GM19035 (cell line): ENCODE data around the gene SYP.

Source experiments
- ATAC-seq: cut with Tn5 transposase; IDR thresholded peaks from one replicate; pipeline ENCODE4 v1.9.1; 2021; ENCODE audit not compliant: unreplicated experiment

Gene SYP

DNA sequence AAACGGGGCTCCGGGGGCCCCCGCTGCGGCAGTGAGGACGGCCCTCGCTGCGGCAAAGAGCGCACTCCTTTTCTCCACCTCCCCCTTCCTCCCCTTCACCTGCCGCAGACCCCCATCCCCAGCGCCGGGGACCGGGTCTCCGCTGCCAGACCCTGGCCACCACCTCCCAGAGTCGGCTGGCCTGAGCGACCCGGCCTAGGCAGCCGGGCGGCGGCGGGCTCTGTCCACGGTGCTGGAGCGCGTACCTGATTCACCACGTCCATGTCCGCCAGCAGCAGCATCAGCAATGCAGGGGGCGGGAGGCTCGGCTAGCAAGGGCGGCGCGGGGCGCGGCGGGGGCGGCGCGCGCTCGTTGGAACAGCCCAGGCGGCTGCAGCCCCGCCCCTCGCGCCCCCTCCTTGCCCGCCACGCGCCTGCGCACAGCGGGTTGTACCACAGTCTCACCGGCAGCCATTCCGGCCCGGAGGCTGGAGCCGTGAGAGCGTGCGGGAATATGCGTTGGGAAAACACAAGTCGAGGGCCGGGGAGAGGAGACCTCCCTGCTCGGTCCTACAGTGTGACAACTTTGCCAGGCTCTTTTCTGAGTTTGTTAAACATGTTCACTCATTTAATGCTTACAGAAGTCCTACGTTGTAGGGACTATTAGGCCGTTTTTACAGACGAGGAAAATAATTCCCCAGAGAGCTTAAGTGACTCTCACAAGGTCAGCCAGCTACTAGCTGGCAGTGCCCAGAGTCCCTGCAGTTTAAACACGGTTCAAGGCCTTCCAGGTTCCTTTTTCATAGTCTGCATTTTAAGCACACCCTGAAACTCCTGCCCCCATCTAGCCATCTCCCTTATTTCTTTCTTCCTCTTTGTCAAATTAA is at the start of gene SYP:
Gene SYP (minus strand): TSS at position 288 of the 866 bp plus-strand sequence. CDS start 7 bp downstream, at position 281.
- ATAC-seq = peak; percentile 99

DNA sequence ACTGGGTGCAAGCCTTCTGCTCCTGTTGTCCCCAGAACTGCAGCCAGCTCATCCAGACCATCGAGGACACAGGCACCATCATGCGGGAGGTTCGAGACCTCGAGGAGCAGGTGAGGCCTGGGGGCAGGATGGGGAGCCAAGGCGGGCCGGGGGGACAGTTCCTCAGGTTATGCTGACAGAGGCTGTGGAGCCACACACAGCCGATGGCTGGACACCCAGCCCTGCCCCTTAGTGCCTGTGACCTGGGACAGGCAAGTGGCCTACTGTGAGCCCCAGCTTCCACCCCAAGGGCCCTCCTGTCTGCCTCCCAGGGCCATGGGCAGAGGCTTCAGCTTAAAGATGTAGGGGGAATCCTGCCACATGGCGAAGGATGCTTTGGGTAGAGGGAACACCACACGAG is 49.6 kb upstream of the SYP start:
- no peak for ATAC-seq

DNA sequence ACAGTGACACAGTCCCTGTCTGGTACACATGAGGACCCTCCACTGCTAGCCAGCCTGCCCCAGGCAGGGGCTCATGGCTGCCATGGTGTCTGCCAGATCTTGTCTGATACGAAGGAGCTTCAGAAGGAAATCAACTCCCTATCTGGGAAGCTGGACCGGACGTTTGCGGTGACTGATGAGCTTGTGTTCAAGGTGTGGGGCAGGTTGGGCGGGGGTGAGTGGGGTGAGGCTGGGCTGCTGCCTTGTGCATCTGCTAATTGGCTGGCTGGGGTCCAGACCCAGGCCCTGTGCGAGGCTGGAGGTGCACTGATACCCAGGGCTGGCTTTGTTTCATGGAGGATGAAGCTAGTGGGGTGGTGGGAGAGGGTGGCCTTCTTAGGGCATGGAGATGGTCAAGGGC is 49.1 kb upstream of the SYP start:
- ATAC-seq = no peak

DNA sequence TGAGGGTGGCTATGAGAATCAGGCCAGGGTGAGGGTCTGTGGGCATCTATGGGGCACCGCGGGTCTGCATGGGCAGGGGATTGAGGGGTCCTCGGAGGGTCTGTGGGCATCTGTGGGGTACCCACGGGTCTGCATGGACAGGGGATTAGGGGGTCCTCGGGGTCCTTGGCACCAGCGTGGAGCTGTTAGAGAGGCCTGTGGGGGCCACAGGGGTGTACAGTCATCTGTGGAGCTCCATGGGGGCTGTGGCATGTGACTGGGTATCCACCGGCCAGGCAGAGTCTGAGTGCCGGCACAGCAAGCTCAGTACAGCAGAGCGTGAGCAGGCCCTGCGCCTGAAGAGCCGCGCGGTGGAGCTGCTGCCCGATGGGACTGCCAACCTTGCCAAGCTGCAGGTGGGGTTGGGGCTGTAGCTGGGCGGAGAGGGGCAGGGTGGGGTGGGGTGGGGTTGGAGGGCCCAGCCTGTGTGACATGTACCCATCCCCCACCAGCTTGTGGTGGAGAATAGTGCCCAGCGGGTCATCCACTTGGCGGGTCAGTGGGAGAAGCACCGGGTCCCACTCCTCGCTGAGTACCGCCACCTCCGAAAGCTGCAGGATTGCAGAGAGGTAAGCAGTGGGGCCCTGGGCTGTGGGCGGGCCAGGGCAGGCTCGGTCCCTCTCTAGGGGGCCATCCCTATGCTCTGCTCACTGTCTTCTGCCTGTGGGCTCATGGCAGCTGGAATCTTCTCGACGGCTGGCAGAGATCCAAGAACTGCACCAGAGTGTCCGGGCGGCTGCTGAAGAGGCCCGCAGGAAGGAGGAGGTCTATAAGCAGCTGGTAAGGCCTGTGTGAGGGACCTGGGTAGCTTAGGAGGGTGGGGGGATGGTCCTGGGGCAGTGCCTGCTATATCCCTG is 48.2 kb upstream of the SYP start:
- no peak for ATAC-seq

DNA sequence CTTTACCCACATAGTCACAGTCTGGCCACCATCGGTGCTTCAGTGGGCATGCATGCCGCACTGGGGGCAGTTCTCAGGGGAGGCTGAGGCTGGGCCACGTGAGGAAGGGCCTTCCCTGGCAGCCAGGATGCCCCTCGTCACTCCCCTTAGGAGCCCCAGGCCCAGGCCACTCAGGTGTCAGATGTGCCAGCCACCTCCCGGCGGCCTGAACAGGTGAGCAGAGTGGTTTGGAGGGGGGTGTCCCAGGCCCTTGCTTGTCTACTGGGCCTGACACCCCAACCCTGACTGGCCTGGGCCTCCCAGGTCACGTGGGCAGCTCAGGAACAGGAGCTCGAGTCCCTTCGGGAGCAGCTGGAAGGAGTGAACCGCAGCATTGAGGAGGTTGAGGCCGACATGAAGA is 47.4 kb upstream of the SYP start:
- ATAC-seq = no peak

DNA sequence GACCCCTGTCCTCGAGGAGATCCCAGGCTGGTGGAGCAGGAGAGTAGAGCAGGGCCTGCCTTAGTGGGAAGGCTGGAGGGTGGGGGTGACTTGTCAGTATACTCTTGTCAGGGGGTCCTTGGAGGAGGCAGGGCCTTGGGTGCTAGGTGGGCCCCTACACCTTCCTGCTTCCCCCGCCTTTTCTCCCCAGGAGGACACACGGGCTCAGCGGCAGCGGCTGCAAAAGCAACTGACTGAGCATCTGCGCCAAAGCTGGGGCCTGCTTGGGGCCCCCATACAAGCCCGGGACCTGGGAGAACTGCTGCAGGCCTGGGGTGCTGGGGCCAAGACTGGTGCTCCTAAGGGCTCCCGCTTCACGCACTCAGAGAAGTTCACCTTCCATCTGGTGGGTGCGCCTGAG is 46.5 kb upstream of the SYP start:
- no peak for ATAC-seq

DNA sequence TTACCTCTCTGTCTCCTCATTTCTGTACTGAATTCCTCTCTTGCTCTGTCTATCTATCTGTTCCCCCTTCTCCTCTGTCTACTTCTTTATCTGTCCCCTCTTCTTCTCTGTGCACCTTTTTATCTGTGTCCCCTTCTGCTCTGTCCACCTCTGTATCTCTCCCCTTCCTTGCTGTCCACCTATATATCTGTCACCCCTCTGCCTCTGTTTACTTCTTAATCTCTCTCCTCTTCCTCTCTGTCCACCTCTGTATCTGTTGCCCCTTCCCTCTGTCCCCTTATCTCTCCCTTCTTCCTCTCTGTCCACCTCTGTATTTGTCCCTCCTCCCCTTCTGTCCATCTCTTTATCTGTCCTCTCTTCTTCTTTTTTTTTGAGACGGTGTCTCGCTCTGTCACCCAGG is 44.2 kb upstream of the SYP start:
- no peak for ATAC-seq

DNA sequence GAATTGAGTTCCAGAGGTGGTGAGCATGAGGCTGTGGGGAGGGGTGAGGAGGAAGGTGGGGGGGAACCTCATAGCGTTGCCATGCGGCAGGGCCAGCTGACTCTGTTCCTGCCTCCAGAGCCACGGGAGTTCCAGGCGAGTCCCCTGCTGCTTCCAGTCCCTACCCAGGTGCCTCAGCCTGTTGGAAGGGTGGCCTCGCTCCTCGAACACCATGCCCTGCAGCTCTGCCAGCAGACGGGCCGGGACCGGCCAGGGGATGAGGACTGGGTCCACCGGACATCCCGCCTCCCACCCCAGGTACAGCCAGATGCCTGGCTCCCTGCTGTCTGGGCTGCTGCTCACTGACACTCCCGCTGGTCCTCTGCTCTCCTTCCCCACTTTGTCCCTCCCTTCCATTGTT is 43.2 kb upstream of the SYP start:
- no peak for ATAC-seq

DNA sequence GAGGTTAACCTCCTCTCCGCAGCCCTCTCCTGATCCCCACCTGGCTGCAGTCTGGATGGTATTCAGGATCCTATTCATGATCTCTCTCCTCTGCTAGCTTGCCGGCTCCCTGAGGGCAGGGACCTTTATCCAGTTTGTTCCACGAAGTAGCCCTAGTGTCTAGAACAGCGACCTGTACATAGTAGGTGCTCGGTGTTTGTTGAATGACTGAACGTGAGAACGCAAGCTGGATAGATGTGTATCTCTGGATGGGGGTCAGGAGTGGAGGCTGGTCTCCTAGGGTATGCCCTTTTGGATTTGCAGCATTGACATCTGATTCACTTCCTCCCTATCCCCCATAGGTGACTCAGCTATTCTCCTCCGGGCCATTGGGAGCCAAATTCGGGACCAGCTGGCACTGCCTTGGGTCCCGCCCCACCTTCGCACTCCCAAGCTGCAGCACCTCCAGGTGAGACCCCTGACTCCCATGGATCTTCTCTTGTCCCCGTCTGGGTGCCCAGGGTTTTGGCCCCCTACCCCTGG is 42.6 kb upstream of the SYP start:
- no peak for ATAC-seq

DNA sequence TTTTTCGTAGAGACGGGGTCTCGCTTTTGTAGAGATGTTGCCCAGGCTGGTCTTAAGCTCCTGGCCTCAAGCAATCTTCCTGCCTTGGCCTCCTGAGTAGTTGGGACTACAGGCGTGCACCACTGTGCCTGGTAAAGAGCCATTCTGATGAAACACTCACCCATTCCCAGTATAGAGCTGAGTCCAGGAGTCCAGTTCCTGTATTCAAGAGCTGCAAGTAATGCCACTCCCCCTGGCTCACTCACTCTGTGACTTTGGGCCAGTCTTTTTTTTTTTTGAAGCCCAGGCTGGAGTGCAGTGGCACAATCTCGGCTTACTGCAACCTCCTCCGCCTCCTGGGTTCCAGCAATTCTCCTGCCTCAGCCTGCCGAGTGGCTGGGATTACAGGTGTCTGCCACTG is 38.7 kb upstream of the SYP start:
- no peak for ATAC-seq

DNA sequence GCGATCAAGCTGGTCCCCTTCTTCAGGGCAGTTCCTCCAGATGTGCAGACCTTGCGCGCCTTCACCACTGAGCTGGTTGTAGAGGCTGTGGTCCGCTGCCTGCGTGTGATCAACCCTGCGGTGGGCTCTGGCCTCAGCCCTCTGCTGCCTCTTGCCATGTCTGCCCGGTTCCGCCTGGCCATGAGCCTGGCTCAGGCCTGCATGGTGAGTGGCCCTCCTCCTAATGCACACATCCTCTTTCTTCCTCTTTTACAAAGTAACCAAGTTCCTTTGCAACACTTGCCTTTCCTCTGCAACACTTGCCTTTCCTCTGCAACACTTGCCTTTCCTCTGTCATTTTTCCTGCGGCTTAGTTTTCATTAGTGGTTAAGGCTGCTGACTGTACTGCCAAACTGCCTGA is 37.1 kb upstream of the SYP start:
- ATAC-seq = no peak

DNA sequence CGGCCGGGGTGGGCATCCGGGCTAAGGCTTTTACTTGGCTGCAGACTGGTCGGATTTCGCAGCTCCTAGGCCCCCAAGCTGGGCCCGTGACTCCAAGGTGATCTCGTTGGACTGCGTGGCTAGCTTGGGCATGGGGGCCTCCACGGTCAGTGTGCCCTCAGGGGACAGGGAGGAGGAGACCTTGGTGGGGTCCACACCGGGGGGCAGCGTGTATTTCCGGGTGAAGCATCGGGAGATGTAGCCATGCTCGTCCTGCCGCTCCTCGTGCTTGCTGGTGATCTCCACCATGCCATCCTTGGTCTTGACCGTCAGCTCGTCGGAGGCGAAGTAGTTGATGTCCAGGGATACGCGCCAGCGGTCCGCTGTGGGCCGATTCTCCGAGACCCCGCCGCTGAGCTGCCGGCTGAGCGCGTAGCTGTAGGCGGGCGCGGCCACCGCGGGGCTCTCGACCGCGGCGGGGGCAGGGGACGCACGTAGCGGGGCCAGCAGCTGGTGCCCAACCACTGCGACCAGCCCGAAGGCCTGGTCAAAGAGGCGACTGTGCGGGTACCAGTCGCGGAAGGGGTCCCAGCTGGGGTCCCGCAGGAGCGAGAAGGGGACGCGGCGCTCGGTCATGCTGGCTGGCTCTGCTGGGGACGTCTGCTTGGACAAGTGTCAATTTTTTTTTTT is 34.0 kb upstream of the SYP start:
- ATAC-seq = no peak

DNA sequence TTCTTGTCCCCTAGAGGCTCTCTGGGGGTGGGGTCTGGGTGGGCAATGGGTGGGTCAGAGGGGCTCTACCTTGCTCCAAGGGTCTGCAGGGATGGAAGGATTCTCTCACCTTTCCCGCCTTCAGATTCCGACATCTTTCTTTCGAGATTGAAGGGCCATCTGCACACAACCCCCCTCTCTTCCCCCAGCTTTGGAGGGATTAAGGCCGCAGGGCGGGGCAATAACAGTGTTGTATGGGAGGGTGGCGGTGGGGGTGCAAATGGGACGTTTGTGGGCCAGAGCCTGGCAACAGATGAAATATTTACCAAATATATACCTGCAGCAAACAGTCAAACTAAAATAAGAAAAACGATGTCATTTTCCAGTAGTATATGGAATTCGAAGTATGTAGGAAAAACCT is 33.2 kb upstream of the SYP start, which contains the start of gene CACNA1F:
Gene CACNA1F (minus strand): TSS at position 165 of the 400 bp plus-strand sequence. CDS start 31 bp downstream, at position 134.
- no peak for ATAC-seq

DNA sequence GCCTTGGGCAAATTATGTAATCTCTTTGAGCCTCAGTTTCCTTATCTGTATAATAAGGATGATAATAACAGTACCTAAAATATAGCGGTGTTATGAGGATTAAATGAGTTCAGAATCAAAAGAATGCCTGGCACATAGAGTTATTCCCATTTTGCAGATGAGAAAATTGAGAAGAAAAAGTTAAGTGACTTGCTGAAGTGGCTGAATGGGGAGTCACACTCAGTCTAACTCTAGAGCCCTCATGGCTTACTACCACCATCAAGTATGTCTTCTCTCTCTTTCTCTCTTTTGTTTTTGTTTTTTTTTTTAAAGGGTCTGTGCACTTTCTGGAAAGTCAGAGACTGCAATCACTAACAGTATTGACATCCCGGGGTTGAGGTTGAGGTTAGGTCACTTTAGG is 32.5 kb upstream of the SYP start:
- no peak for ATAC-seq

DNA sequence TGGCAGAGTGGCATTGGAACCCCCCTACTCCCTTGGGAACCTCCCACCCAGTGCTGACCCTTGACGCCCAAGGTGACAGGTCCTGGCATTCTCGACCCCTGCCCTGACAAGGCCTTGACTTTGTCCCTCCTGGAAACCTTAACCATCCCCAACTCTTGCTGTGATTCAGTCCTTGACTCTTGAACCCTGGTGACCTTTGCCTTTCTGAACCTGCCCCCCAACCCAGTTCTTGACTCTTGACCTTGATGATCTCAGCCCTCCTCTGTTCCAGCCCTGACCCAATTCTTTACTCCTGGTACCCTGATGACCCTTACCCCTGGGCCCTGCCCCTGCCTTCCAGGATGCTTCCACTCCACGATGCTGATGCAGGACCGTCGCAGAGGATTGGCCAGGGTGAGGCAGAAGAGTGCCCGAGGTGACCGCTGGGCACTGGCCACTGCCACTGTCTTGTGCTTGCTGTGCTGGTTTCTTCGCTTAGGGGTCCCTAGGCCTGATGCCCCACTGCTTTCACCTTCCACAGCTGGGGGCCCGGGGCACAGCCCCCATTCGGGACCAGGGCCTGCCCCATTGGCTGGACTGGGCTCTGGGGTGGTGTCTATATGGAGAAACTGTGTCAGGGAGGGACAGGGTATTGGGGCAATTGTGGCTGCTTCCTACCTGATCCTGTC is 31.5 kb upstream of the SYP start:
- no peak for ATAC-seq

DNA sequence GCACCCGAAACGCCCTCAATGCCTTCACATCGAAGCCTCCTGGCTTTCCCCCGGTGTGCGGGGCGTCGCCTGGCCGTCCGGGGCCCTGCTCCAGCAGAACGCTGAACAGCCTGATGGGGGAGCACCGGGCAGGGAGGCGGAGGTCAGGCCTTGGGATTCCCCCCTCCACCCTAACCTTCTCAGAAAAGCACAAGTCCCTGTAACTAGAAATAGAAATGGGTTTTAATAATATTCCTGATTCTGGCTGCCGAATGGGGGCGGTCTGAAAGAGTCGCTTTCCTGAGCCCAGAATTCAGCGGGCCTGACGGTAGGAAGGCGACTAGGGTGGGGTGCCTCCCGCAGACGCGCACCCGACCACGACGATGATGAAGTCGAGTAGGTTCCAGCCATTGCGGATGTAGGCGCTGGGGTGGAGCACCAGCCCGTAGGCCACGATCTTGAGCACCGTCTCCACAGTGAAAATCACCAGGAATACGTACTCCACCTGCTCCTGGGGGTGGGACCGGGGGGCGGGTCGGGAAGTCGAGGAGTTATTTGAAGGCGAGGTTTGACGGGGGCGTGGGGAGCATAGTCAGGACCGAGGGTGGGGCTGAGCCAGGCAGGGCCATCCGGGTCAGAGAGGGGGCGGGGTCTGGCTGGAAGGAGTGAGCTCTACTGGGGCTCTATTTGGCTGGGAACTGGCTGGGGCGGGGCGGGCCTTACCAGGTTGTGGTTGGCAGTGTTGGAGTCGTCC is 30.7 kb upstream of the SYP start:
- peak; percentile 68 for ATAC-seq

DNA sequence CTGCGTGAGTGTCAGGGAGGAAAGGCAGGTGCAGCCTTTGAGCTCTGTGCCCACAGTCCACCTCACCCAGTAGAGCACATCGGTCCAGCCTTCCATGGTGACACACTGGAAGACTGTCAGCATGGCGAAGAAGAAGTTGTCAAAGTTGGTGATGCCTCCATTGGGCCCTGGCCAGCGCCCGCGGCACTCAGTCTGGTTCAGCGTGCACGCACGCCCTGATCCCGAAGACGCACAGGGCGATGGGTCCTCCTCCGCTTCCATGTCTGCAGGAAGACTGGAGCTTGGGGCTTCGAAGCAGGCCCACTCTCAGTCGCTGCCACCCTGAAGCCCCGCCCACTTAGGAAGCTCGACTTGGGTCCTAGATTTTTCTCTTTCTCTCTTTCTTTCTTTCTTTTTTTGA is 28.2 kb upstream of the SYP start:
- no peak for ATAC-seq

DNA sequence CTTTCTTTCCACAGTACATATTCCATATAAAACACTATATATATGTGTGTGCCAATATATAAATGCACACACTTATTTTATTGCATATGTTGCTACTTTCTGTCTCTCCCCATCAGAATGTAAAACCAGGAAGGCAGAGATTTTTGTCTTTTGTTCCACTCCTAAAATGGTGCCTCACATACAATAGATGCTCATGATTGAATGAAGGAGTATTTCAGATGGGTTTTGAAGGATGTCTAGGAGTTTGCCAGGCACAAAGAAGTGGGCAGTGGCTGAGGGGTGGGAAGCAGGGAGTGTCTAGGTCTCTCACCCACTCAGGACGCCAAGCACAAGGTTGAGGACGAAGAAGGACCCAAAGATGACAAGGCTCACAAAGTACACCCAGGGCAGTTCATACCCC is 27.7 kb upstream of the SYP start:
- ATAC-seq = no peak

DNA sequence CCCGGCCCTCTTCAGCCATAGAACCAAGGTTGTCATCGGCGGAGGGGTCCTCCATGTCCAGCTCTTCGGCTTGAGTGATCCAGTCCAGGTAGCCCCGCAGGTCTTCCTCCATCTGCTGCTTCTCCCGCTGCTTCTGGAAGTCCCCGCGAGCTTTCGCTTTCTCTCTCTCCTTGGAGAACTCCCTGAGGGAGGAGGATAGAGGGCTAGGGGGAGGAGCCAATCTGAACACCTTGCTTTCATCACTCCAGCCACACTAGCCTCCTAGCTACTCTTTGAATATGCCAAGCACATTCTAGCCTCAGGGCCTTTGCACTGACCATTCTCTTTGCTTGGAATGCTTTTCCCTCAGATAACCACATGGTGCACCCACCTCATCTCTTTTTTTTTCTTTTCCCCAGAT is 27.0 kb upstream of the SYP start:
- ATAC-seq = no peak

DNA sequence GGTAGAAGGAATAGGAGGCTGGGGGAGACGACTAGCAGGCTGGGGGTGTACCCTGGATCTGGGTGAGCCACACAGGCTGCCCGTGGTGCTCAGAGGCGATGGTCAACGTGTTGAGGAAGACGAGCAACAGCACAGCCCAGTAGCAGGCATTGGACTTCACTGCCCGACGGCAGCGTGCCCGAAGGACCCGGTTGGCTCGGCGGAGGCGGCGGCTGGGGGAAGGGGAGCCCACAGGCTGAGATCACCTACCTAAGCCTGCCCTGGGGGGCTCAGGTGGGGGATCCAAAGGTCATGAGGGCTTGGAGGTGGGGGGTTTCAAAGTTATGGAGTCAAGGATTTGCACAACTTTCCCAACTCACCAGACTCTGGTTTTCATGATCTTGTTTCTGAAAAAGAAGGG is 25.9 kb upstream of the SYP start:
- no peak for ATAC-seq
